Transverse colon (tissue), 4 donors: ENCODE data around the gene PCSK1N. TPM values are rescaled to one million over a fixed set of nuclear protein-coding genes. Genes with fewer than 3 reads are reported as not detected.
A peak's percentile ranks its signal among the peaks of the same experiment; 100 is the strongest.

ENCODE experiments used
- DNase-seq: peaks from one replicate; pipeline ENCODE4 v3.0.0-alpha.2; 2019
- H3K27ac ChIP-seq, 4 donors: fragments of 200-600 bp; sonication (generic); 2 replicates each; pipeline ENCODE4 v1.5.1; 2016 to 2018; ENCODE audit warnings: inconsistent platforms in 4 of 4
- H3K27me3 ChIP-seq: fragments of 200-600 bp; sonication (generic); 2 replicates; pipeline ENCODE4 v1.5.1; 2017; ENCODE audit warnings: inconsistent platforms
- H3K36me3 ChIP-seq, 4 donors: fragments of 200-600 bp; sonication (generic); 2 replicates each; pipeline ENCODE4 v1.5.1; 2017 to 2019; ENCODE audit warnings: inconsistent platforms in 4 of 4
- H3K4me1 ChIP-seq, 4 donors: fragments of 200-600 bp; sonication (generic); 2 replicates each; pipeline ENCODE4 v1.5.1; 2017 to 2020; ENCODE audit warnings: inconsistent platforms in 4 of 4
- H3K4me3 ChIP-seq, 4 donors: fragments of 200-600 bp; sonication (generic); 1 replicate in 1 of 4; 2 replicates in 3 of 4; pipeline versions ENCODE4 v1.5.1 to v1.6.1; 2017 to 2019; ENCODE audit warnings: inconsistent platforms in 4 of 4
- H3K9me3 ChIP-seq, 2 donors: fragments of 200-600 bp; sonication (generic); 2 replicates each; pipeline ENCODE4 v1.5.1; 2017 to 2019; ENCODE audit warnings: inconsistent platforms in 2 of 2
- CTCF ChIP-seq, 5 experiments: fragments of 200-600 bp in 3 of 5; fragments of 450-650 bp in 2 of 5; sonication (generic) in 3 of 5; IDR thresholded peaks; 1 replicate in 2 of 5; 2 replicates in 3 of 5; pipeline ENCODE4 v1.5.1; 2016 to 2017; ENCODE audit warnings: antibody characterized with exemption in 5 of 5, inconsistent platforms in 3 of 5, mild to moderate bottlenecking in 2 of 5, moderate library complexity in 1 of 5
- EP300 ChIP-seq: sonication (generic); formaldehyde crosslinking; IDR thresholded peaks from one replicate; pipeline ENCODE4 v1.6.1; 2017; ENCODE audit warnings: antibody characterized with exemption, low read depth
- POLR2A ChIP-seq: fragments of 450-650 bp; IDR thresholded peaks from one replicate; pipeline ENCODE4 v1.6.1; 2016; ENCODE audit warnings: antibody characterized with exemption, mild to moderate bottlenecking, moderate library complexity
- POLR2AphosphoS5 ChIP-seq, 3 donors: sonication (generic); formaldehyde crosslinking; IDR thresholded peaks; one replicate each; pipeline ENCODE4 v1.6.1; 2016; ENCODE audit warnings: antibody characterized with exemption in 3 of 3
- WGBS, 2 donors: methylation state at CpG; one replicate each; pipeline ENCODE4 v1.1.5; 2018; ENCODE audit warnings: low coverage in 1 of 2; 5-methylcytosine and 5-hydroxymethylcytosine counted together
- in situ Hi-C, 4 donors: fragments of 200-750 bp; cut with MboI; loops; one replicate each; pipeline versions ENCODE4 v1.15.0 to v1.15.1; 2017; ENCODE audit warnings: low sequenced_read_pairs in 3 of 4, low pct_ligation_motif_present in 1 of 4, low pct_unique_long_range_greater_than_20kb in 1 of 4
- intact Hi-C: fragments of 100-400 bp; cut with DNase I; formaldehyde crosslinking; loops from one replicate; pipeline ENCODE4 v1.15.1; 2023; ENCODE audit warnings: low total_unique reads
- total RNA-seq, 4 donors: library from RNA; depleted of rRNA; stranded (reverse); fragments of >200 nt; gene quantifications; one replicate each; pipeline ENCODE4 v1.1.0, GENCODE V29; 2016

PCSK1N gene
- total RNA-seq, 4 donors from 2014 or later, result 14.0 to 144 (median 20.4) TPM

GRCh38 chrX:48800574-48801279 lies 34.7 kb downstream of the PCSK1N start:
- H3K36me3 ChIP-seq, result no peaks in the 10 kb centered on the region
- H3K9me3 ChIP-seq, result no peaks in the 10 kb centered on the region
- H3K4me1 ChIP-seq, result peaks cover 0 to 6% (median 2%) of the 10 kb centered on the region in 4 donors
- H3K27ac ChIP-seq, result peak overlapping the region; percentile 85 to 94 (median 91)
- no peak for DNase-seq
- no peaks in the 10 kb centered on the region for H3K27me3 ChIP-seq
- TF ChIP-seq EP300, result no peak
- TF ChIP-seq CTCF (IDR thresholded peaks at IDR 0.05), result no peak
- TF ChIP-seq POLR2A, result no peak
- TF ChIP-seq POLR2AphosphoS5 (IDR thresholded peaks at IDR 0.05), result no peak
- peak overlapping the region in 3 of 4 donors; percentile 50 to 68 (median 56) for H3K4me3 ChIP-seq
- 65% methylated on average over 17 of the region's 17 CpGs; no CpG with 5 or more reads in 1 of the 2 donors for WGBS, 2 donors
- in situ Hi-C loops, result no loop called here
- intact Hi-C loops, result no loop called here

- H3K27me3 ChIP-seq, result no peaks in the 10 kb centered on the region
- peaks cover 0 to 6% (median 2%) of the 10 kb centered on the region in 4 donors for H3K4me1 ChIP-seq
- H3K9me3 ChIP-seq, result no peaks in the 10 kb centered on the region
- no peak for TF ChIP-seq POLR2AphosphoS5 (IDR thresholded peaks at IDR 0.05)
- no peak for TF ChIP-seq POLR2A
- no peak for TF ChIP-seq EP300
- TF ChIP-seq CTCF (IDR thresholded peaks at IDR 0.05), result no peak
- H3K4me3 ChIP-seq, result no peak overlapping the region
- intact Hi-C loops, result no loop called here
- in situ Hi-C loops, result no loop called here
- H3K27ac ChIP-seq, result no peak overlapping the region
- H3K36me3 ChIP-seq, result no peaks in the 10 kb centered on the region
- 66 to 83% methylated on average over 2 of the region's 2 CpGs for WGBS, 2 donors
- no peak for DNase-seq
Observed at GRCh38 chrX:48798318-48798717, 37.1 kb downstream of the PCSK1N start.

GRCh38 chrX:48794911-48795515 lies 40.4 kb downstream of the PCSK1N start:
- Histone ChIP-seq H3K9me3 (no peaks in the 10 kb centered on the region), H3K36me3 (no peaks in the 10 kb centered on the region), H3K27me3 (no peaks in the 10 kb centered on the region), H3K4me3 (no peak overlapping the region), H3K27ac (no peak overlapping the region), H3K4me1 (no peaks in the 10 kb centered on the region)
- intact Hi-C loops, result no loop called here
- no peak for DNase-seq
- in situ Hi-C loops, result no loop called here
- TF ChIP-seq CTCF (IDR thresholded peaks at IDR 0.05) (no peak), EP300 (no peak), POLR2A (no peak), POLR2AphosphoS5 (IDR thresholded peaks at IDR 0.05) (no peak)
- WGBS, 2 donors, result 62% methylated on average over 8 of the region's 8 CpGs; no CpG with 5 or more reads in 1 of the 2 donors

- 81% methylated on average over 12 of the region's 12 CpGs; no CpG with 5 or more reads in 1 of the 2 donors for WGBS, 2 donors
- no peaks in the 10 kb centered on the region for H3K9me3 ChIP-seq
- no peaks in the 10 kb centered on the region for H3K27me3 ChIP-seq
- H3K36me3 ChIP-seq, result no peaks in the 10 kb centered on the region
- TF ChIP-seq POLR2A (no peak), CTCF (IDR thresholded peaks at IDR 0.05) (no peak), POLR2AphosphoS5 (IDR thresholded peaks at IDR 0.05) (no peak), EP300 (no peak)
- in situ Hi-C loops (no loop called here), intact Hi-C loops (no loop called here)
- H3K27ac ChIP-seq, result no peak overlapping the region
- DNase-seq, result no peak
- no peaks in the 10 kb centered on the region for H3K4me1 ChIP-seq
- H3K4me3 ChIP-seq, result no peak overlapping the region
Observed at GRCh38 chrX:48794340-48794910, 41.0 kb downstream of the PCSK1N start.
